ENCODE data around the gene MARCHF3.

The MARCHF3 gene

GRCh38 chr5:126926187-126926586 lies 104.2 kb downstream of the MARCHF3 start:
- no peak for DNase-seq (ENCODE audit: low read depth)
- no peak overlapping the region for H3K4me3 ChIP-seq (ENCODE audit: low read depth, low read length)
- TF ChIP-seq CTCF (IDR thresholded peaks at IDR 0.05; ENCODE audit: low read depth, low read length) = no peak
- TF ChIP-seq POLR2A (IDR thresholded peaks at IDR 0.05; ENCODE audit: extremely low read depth, insufficient read length) = no peak
- no peak for TF ChIP-seq MYC (IDR thresholded peaks at IDR 0.05; ENCODE audit: low read depth, low read length)
- no peak for TF ChIP-seq MAX (IDR thresholded peaks at IDR 0.05; ENCODE audit: low read depth, low read length)

GRCh38 chr5:126925482-126925881 lies 104.9 kb downstream of the MARCHF3 start:
- TF ChIP-seq CTCF (IDR thresholded peaks at IDR 0.05; ENCODE audit: low read depth, low read length) (no peak), MYC (IDR thresholded peaks at IDR 0.05; ENCODE audit: low read depth, low read length) (no peak), POLR2A (IDR thresholded peaks at IDR 0.05; ENCODE audit: extremely low read depth, insufficient read length) (no peak), MAX (IDR thresholded peaks at IDR 0.05; ENCODE audit: low read depth, low read length) (no peak)
- H3K4me3 ChIP-seq (ENCODE audit: low read depth, low read length) = no peak overlapping the region
- DNase-seq (ENCODE audit: low read depth) = no peak

- TF ChIP-seq CTCF (IDR thresholded peaks at IDR 0.05; ENCODE audit: low read depth, low read length) = no peak
- no peak for TF ChIP-seq MYC (IDR thresholded peaks at IDR 0.05; ENCODE audit: low read depth, low read length)
- TF ChIP-seq POLR2A (IDR thresholded peaks at IDR 0.05; ENCODE audit: extremely low read depth, insufficient read length) = no peak
- no peak for TF ChIP-seq MAX (IDR thresholded peaks at IDR 0.05; ENCODE audit: low read depth, low read length)
- no peak overlapping the region for H3K4me3 ChIP-seq (ENCODE audit: low read depth, low read length)
- DNase-seq (ENCODE audit: low read depth) = no peak
Measured at GRCh38 chr5:126924331-126925033, 105.9 kb downstream of the MARCHF3 start.

GRCh38 chr5:126921241-126922091 lies 108.9 kb downstream of the MARCHF3 start:
- DNase-seq (ENCODE audit: low read depth) = no peak
- no peak overlapping the region for H3K4me3 ChIP-seq (ENCODE audit: low read depth, low read length)
- no peak for TF ChIP-seq POLR2A (IDR thresholded peaks at IDR 0.05; ENCODE audit: extremely low read depth, insufficient read length)
- no peak for TF ChIP-seq MYC (IDR thresholded peaks at IDR 0.05; ENCODE audit: low read depth, low read length)
- no peak for TF ChIP-seq MAX (IDR thresholded peaks at IDR 0.05; ENCODE audit: low read depth, low read length)
- no peak for TF ChIP-seq CTCF (IDR thresholded peaks at IDR 0.05; ENCODE audit: low read depth, low read length)

GRCh38 chr5:126920291-126920690 lies 110.1 kb downstream of the MARCHF3 start:
- H3K4me3 ChIP-seq (ENCODE audit: low read depth, low read length) = no peak overlapping the region
- DNase-seq (ENCODE audit: low read depth) = no peak
- TF ChIP-seq MAX (IDR thresholded peaks at IDR 0.05; ENCODE audit: low read depth, low read length) = no peak
- no peak for TF ChIP-seq POLR2A (IDR thresholded peaks at IDR 0.05; ENCODE audit: extremely low read depth, insufficient read length)
- TF ChIP-seq MYC (IDR thresholded peaks at IDR 0.05; ENCODE audit: low read depth, low read length) = no peak
- no peak for TF ChIP-seq CTCF (IDR thresholded peaks at IDR 0.05; ENCODE audit: low read depth, low read length)

Measured in NB4 (cell line).